K562 (cell line): ENCODE data around the gene UBE2H. TPM values are rescaled to one million over a fixed set of nuclear protein-coding genes. Genes with fewer than 3 reads are reported as not detected.
A peak's percentile ranks its signal among the peaks of the same experiment; 100 is the strongest.

ENCODE experiments used
- ATAC-seq: fragments of 200-7000 bp; cut with Tn5 transposase; 3 replicates; pipeline ENCODE4 v1.9.1; 2020; ENCODE audit warnings: moderate library complexity
- BruUV-seq: library from RNA; stranded (reverse); fragments of 400-500 nt; replicated peaks from 2 replicates; lab custom pipeline; 2021; lab: Mats Ljungman, UMichigan
- CTCF ChIA-PET: fragments of 300-600 bp; formaldehyde crosslinking; extraction: SDS; loops from one replicate; lab custom pipeline; 2021; ENCODE audit warnings: low intra/inter-chr PET ratio; lab: Yijun Ruan, JAX
- POLR2A ChIA-PET: fragments of 300-600, 350-650 bp; sonication (Branson Sonifier 250); formaldehyde crosslinking; extraction: SDS; loops from one replicate; lab custom pipeline; 2021; ENCODE audit warnings: antibody characterized with exemption, inconsistent platforms; lab: Yijun Ruan, JAX
- DNase-seq, 4 experiments: peaks; one replicate each; pipeline versions ENCODE4 v3.0.0 to v3.0.0-alpha.2; 2011 to 2018; ENCODE audit warnings: low spot score in 3 of 4, mixed read lengths in 3 of 4; ENCODE audit errors: extremely low read depth in 1 of 4
- FAIRE-seq: peaks from 2 replicates; lab custom pipeline; 2011; peaks lifted over from hg19 to GRCh38; lab: Jason Lieb, UNC
- H2AFZ ChIP-seq: 2 replicates; pipeline ENCODE4 v1.6.0; 2011; ENCODE audit warnings: low read depth, low read length, control low read depth, inconsistent platforms
- H3K27ac ChIP-seq: fragments of 200-600 bp; 3 replicates; pipeline ENCODE4 v1.8.0; 2011; ENCODE audit warnings: low read depth, mild to moderate bottlenecking, control low read depth, inconsistent platforms, low read length, moderate library complexity, mixed read lengths; ENCODE audit errors: extremely low read depth
- H3K27me3 ChIP-seq, 2 experiments: fragments of 300-600 bp in 1 of 2; 2 replicates in 1 of 2; 3 replicates in 1 of 2; pipeline versions ENCODE4 v1.6.0 to v1.8.0; 2011; ENCODE audit warnings: inconsistent platforms in 2 of 2, low read length in 2 of 2, mild to moderate bottlenecking in 1 of 2, mixed read lengths in 1 of 2, moderate library complexity in 1 of 2; ENCODE audit not compliant: control insufficient read depth in 2 of 2, insufficient read depth in 2 of 2
- H3K36me3 ChIP-seq: fragments of 300-600 bp; 3 replicates; pipeline ENCODE4 v1.8.0; 2011; ENCODE audit warnings: mild to moderate bottlenecking, low read length, inconsistent platforms; ENCODE audit not compliant: control insufficient read depth, insufficient read depth
- H3K4me1 ChIP-seq, 2 experiments: fragments of 200-600 bp in 1 of 2; replicated peaks in 1 of 2; 2 replicates in 1 of 2; 3 replicates in 1 of 2; pipeline versions ENCODE4 v1.5.1 to v1.8.0; 2011; ENCODE audit warnings: inconsistent platforms in 2 of 2, low read length in 2 of 2, mild to moderate bottlenecking in 1 of 2, mixed read lengths in 1 of 2, moderate library complexity in 1 of 2; ENCODE audit not compliant: control insufficient read depth in 2 of 2, insufficient read depth in 2 of 2
- H3K4me2 ChIP-seq: 2 replicates; pipeline ENCODE4 v1.6.1; 2011; ENCODE audit warnings: low read length, control low read depth, inconsistent platforms, mixed read lengths; ENCODE audit not compliant: insufficient read depth
- H3K4me3 ChIP-seq: fragments of 200-600 bp; sonication (generic), shearing (Covaris generic); 2 replicates; pipeline ENCODE4 v1.5.1; 2016; ENCODE audit warnings: control low read depth, inconsistent platforms
- H3K79me2 ChIP-seq: fragments of 200-600 bp; 3 replicates; pipeline ENCODE4 v1.8.0; 2011; ENCODE audit warnings: low read length, inconsistent platforms; ENCODE audit not compliant: control insufficient read depth, insufficient read depth
- H3K9ac ChIP-seq, 2 experiments: 2 replicates each; pipeline versions ENCODE4 v1.6.0 to v1.6.1; 2011; ENCODE audit warnings: low read depth in 2 of 2, low read length in 2 of 2, control low read depth in 1 of 2, inconsistent platforms in 1 of 2, mild to moderate bottlenecking in 1 of 2, mixed read lengths in 1 of 2; ENCODE audit not compliant: insufficient read depth in 1 of 2
- H3K9me1 ChIP-seq: one replicate; pipeline ENCODE4 v1.6.0; 2011; ENCODE audit warnings: inconsistent platforms, mild to moderate bottlenecking, low read length, moderate library complexity; ENCODE audit not compliant: control insufficient read depth, insufficient read depth
- H3K9me3 ChIP-seq: replicated peaks from 2 replicates; pipeline ENCODE4 v1.5.1; 2011; ENCODE audit warnings: low read depth, low read length, inconsistent platforms; ENCODE audit not compliant: control insufficient read depth, insufficient read depth
- H4K20me1 ChIP-seq: replicated peaks from 2 replicates; pipeline ENCODE4 v1.6.1; 2011; ENCODE audit warnings: low read length, inconsistent platforms, mixed read lengths; ENCODE audit not compliant: control insufficient read depth, insufficient read depth
- HBP1 ChIP-seq: fragments of 450-650 bp; formaldehyde crosslinking; IDR thresholded peaks from 2 replicates; pipeline ENCODE4 v1.4.0; 2022; ENCODE audit warnings: missing genetic modification characterization
- KLF13 ChIP-seq: fragments of 450-650 bp; IDR thresholded peaks from 2 replicates; pipeline ENCODE4 v1.6.1; 2016; ENCODE audit warnings: missing genetic modification characterization, low read depth, mild to moderate bottlenecking, missing compliant biosample characterization, moderate library complexity, borderline replicate concordance
- MBD2 ChIP-seq: sonication (generic); IDR thresholded peaks from 2 replicates; pipeline ENCODE4 v1.6.1; 2016; ENCODE audit warnings: low read depth, borderline replicate concordance
- MCM2 ChIP-seq: fragments of 450-650 bp; IDR thresholded peaks from 2 replicates; pipeline ENCODE4 v1.6.1; 2017; ENCODE audit warnings: low read depth, mild to moderate bottlenecking
- MNT ChIP-seq, 2 experiments: fragments of 450-650 bp; conservative IDR thresholded peaks; 2 replicates each; pipeline ENCODE4 v1.6.1; 2017; ENCODE audit warnings: mild to moderate bottlenecking in 2 of 2, moderate library complexity in 2 of 2
- POLR2B ChIP-seq: fragments of 450-650 bp; IDR thresholded peaks from 2 replicates; pipeline ENCODE4 v1.6.1; 2018; ENCODE audit warnings: low read depth; ENCODE audit not compliant: partially characterized antibody
- U2AF2 ChIP-seq: fragments of 200-400 bp; formaldehyde crosslinking; optimal IDR thresholded peaks from 2 replicates; pipeline ENCODE3; 2017; ENCODE audit warnings: low read depth, mild to moderate bottlenecking, low read length
- WGBS: fragments of 100-300 bp; shearing (Covaris generic); methylation state at CpG from one replicate; pipeline ENCODE4 v1.1.6; 2016; ENCODE audit warnings: low coverage, mixed read lengths; ENCODE audit not compliant: insufficient coverage; ENCODE audit errors: missing lambda C conversion rate; 5-methylcytosine and 5-hydroxymethylcytosine counted together
- in situ Hi-C: fragments of 300-500 bp; cut with MboI; formaldehyde crosslinking; loops from 4 replicates; pipeline ENCODE4 v1.15.0; 2018; ENCODE audit warnings: inconsistent platforms, mixed read lengths
- intact Hi-C: fragments of 100-400 bp; cut with micrococcal nuclease; formaldehyde crosslinking; loops from 2 replicates; pipeline ENCODE4 v1.14.2; 2022
- polyA plus RNA-seq, 8 experiments: library from polyadenylated mRNA; depleted of rRNA in 4 of 8; stranded (reverse) in 5 of 8; unstranded in 3 of 8; fragments of >200 nt; fragmentation: Nextera tagmentation in 2 of 8; fragmentation: Illumina TruSeq in 1 of 8; extraction: Ambion mirVana in 2 of 8; extraction: Trizol in 1 of 8; gene quantifications; 2 replicates each; pipeline versions ENCODE4 v1.2.1 to v1.2.3, GENCODE V29; 2011 to 2014; ENCODE audit warnings: inconsistent platforms in 1 of 8, missing spikeins in 1 of 8
- total RNA-seq, 7 experiments: library from RNA; depleted of rRNA in 6 of 7; stranded (reverse); fragments of >200 nt in 6 of 7; fragmentation: Illumina TruSeq in 2 of 7; extraction: Trizol in 2 of 7; gene quantifications; 2 replicates each; pipeline versions ENCODE4 v1.2.1 to v1.2.3, GENCODE V29; 2011 to 2021; ENCODE audit warnings: low replicate concordance in 1 of 7

The UBE2H gene
- total and polyA plus RNA-seq, 9 of the 15 experiments (the other 6 are each of a cell fraction or from before 2014, with no cell fraction given) = 6.3 to 33.0 (median 13.3) TPM

- Histone ChIP-seq H4K20me1 (peaks cover 4% of the 10 kb centered on the region; the same call in 1 of the 2 replicates), H3K9me1 (no peaks in the 10 kb centered on the region), H3K27ac (no peak overlapping the region), H3K4me1 (peaks cover 39 to 42% of the 10 kb centered on the region in 2 experiments), H3K4me3 (no peak overlapping the region), H3K9me3 (no peaks in the 10 kb centered on the region), H3K9ac (no peak overlapping the region), H2AFZ (no peak overlapping the region), H3K4me2 (no peak overlapping the region), H3K36me3 (no peaks in the 10 kb centered on the region), H3K79me2 (peaks cover 21% of the 10 kb centered on the region), H3K27me3 (no peaks in the 10 kb centered on the region)
- BruUV-seq = no TSS peak
- ChIA-PET POLR2A (interaction anchor here (0.5 to 2.5 kb wide), 11 partner anchors 11 to 1210 kb away, joined by 3 to 19 read pairs (median 3); no protein-coding TSS in a partner anchor), CTCF (no interaction called here)
- no peak for TF ChIP-seq U2AF2
- 0 out of 2 replicates have a peak, but pooled peaks have one; percentile 1 for TF ChIP-seq MBD2
- DNase-seq (no peak), FAIRE-seq (no peak), ATAC-seq (no peak)
- WGBS = 67% methylated on average over 5 of the region's 5 CpGs
- in situ Hi-C loops = no loop called here
- intact Hi-C loops = no loop called here
Measured at GRCh38 chr7:129948338-129948737, 4.4 kb downstream of the UBE2H start.

- POLR2A ChIA-PET = interaction anchor here (0.5 to 1.2 kb wide), 3 partner anchors 32 to 119 kb away, joined by 3 read pairs; no protein-coding TSS in a partner anchor
- DNase-seq = no peak
- BruUV-seq = no TSS peak
- in situ Hi-C loops = no loop called here
- H3K27me3 ChIP-seq = no peaks in the 10 kb centered on the region
- H3K36me3 ChIP-seq = no peaks in the 10 kb centered on the region
- H3K9me1 ChIP-seq = no peaks in the 10 kb centered on the region
- H3K4me3 ChIP-seq = no peak overlapping the region
- H3K9ac ChIP-seq = no peak overlapping the region
- H3K4me2 ChIP-seq = no peak overlapping the region
- H3K27ac ChIP-seq = no peak overlapping the region
- no peak overlapping the region for H2AFZ ChIP-seq
- peaks cover 21% of the 10 kb centered on the region for H3K79me2 ChIP-seq
- 68% methylated on average over 8 of the region's 8 CpGs for WGBS
- no peak for FAIRE-seq
- H3K9me3 ChIP-seq = no peaks in the 10 kb centered on the region
- intact Hi-C loops = no loop called here
- CTCF ChIA-PET = no interaction called here
- ATAC-seq = no peak
- H3K4me1 ChIP-seq = peaks cover 33 to 38% of the 10 kb centered on the region in 2 experiments
- H4K20me1 ChIP-seq = peaks cover 4% of the 10 kb centered on the region; the same call in 1 of the 2 replicates
- TF ChIP-seq MNT (conservative IDR thresholded peaks at IDR 0.05) = no peak
- no peak for TF ChIP-seq HBP1 (CRISPR knock-in tag)
- TF ChIP-seq POLR2B = no peak
- no peak for TF ChIP-seq MCM2
- no peak for TF ChIP-seq KLF13 (tag)
Measured at GRCh38 chr7:129947701-129948100, 5.1 kb downstream of the UBE2H start.
